Medulla oblongata (tissue), 1 donor: Measurements from ENCODE around the gene MIER3.

Source experiments
- DNase-seq: peaks from one replicate; pipeline ENCODE4 v3.0.0-alpha.2; 2015; ENCODE audit errors: extremely low spot score

The MIER3 gene

DNA sequence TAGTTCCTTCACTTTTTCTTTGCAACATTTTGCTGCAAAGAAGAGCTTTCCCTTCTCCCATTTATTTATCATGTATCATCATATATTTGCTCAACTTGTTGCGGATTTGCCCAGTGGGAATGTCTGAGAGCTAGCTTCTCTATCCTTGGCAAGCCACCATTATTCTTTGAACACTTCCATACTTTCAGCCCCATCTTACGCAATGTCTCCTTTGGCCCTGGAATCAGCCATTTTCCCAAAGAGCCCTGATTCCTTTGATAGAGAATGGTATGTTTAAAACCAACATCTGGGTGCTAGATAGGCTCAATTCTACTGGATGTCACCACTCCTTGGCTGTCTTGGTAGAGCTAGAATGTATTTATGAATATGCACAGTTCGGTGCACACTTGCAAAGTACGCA lies 55.2 kb downstream of the MIER3 start:
- no peak for DNase-seq

DNA sequence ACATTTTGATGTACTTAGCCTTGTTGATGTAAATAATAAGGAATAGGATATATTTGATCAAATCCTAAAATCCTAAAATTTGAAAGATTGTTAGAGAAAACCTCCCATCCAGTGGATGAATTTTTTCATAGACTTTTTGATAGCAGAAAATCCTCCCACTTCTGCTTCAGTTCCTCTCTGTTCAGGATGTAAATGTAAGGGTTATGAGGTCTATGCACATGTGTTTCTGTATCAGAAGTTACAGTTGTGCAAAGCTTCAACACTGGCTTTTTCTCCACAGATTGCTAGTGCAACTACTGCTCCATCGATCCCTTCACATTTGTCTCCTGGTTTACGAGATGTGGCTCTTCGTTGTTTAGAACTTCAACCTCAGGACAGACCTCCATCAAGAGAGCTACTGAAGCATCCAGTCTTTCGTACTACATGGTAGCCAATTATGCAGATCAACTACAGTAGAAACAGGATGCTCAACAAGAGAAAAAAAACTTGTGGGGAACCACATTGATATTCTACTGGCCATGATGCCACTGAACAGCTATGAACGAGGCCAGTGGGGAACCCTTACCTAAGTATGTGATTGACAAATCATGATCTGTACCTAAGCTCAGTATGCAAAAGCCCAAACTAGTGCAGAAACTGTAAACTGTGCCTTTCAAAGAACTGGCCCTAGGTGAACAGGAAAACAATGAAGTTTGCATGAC lies 58.5 kb downstream of the MIER3 start:
- no peak for DNase-seq

DNA sequence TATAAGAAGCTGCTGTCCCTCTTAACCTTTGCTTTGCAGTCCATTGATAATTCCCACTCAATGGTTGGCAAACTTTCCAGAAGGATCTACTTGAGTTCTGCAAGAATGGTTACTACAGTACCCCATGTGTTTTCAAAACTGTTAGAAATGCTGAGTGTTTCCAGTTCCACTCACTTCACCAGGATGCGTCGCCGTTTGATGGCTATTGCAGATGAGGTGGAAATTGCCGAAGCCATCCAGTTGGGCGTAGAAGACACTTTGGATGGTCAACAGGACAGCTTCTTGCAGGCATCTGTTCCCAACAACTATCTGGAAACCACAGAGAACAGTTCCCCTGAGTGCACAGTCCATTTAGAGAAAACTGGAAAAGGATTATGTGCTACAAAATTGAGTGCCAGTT lies 70.4 kb downstream of the MIER3 start:
- DNase-seq = no peak

GRCh38 chr5:56876327-56876726 lies 75.6 kb downstream of the MIER3 start:
- DNase-seq = no peak

DNA sequence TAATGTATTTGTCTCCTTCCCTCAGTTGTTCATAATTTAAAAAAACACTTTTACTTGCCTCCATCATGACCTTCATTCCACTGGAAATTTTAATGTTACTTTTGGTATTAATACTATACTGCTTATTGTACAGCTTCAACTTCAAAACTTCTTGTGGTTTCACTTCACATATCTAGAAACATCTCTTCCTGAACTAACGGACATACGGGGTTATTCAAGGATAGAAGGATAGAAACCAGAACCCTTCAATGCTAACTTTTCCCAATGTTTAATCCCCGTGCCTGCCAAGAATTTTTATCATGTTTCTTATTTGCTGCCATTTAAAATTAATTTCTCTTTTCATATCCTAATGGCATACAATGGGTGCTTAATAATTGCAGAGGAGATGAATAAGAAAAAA lies 78.9 kb downstream of the MIER3 start:
- DNase-seq = no peak

DNA sequence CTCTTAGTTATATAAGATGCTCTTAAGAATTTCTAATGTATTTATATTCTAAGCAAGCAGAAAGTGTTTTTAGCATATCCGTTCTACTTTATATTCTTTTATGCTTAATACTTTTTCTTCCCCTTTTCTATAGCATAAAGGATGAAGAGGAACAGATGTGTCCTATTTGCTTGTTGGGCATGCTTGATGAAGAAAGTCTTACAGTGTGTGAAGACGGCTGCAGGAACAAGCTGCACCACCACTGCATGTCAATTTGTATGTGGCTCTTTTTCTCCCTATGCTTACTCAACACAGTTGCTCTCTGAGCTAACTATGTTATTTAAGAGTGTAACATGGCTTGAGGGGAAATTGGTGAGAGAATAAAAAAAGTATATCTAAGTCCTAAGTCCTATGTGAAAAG lies 80.1 kb downstream of the MIER3 start:
- DNase-seq = no peak
